Gastroesophageal sphincter (tissue), 4 donors: Measurements from ENCODE around the gene UBE2C. TPM values are rescaled to one million over a fixed set of nuclear protein-coding genes. Genes with fewer than 3 reads are reported as not detected.
A peak's percentile ranks its signal among the peaks of the same experiment; 100 is the strongest.

Source experiments
- ATAC-seq: fragments of 150-250 bp; one replicate; pipeline ENCODE4 v1.9.1; 2016; ENCODE audit warnings: mild to moderate bottlenecking, moderate library complexity
- H3K27ac ChIP-seq, 4 donors: fragments of 200-600 bp; sonication (generic) in 3 of 4; 1 replicate in 3 of 4; 2 replicates in 1 of 4; pipeline ENCODE4 v1.5.1; 2016 to 2019
- H3K27me3 ChIP-seq: fragments of 200-600 bp; sonication (generic); one replicate; pipeline ENCODE4 v1.5.1; 2019
- H3K36me3 ChIP-seq, 2 donors: fragments of 200-600 bp; sonication (generic); one replicate each; pipeline ENCODE4 v1.5.1; 2019; ENCODE audit warnings: control low read depth in 1 of 2
- H3K4me1 ChIP-seq, 3 donors: fragments of 200-600 bp; sonication (generic); 1 replicate in 2 of 3; 2 replicates in 1 of 3; pipeline ENCODE4 v1.5.1; 2016 to 2019; ENCODE audit warnings: control low read depth in 2 of 3
- H3K4me3 ChIP-seq, 2 donors: fragments of 200-600 bp; sonication (generic); one replicate each; pipeline ENCODE4 v1.5.1; 2019; ENCODE audit warnings: mild to moderate bottlenecking in 1 of 2, moderate library complexity in 1 of 2
- H3K9me3 ChIP-seq, 3 donors: fragments of 200-600 bp; sonication (generic); one replicate each; pipeline ENCODE4 v1.5.1; 2017 to 2019; ENCODE audit warnings: control low read depth in 2 of 3
- CTCF ChIP-seq, 4 experiments: fragments of 200-600 bp in 2 of 4; fragments of 450-650 bp in 2 of 4; sonication (generic) in 1 of 4; IDR thresholded peaks; one replicate each; pipeline ENCODE4 v1.5.1; 2017 to 2019; ENCODE audit warnings: antibody characterized with exemption in 4 of 4, mild to moderate bottlenecking in 2 of 4, moderate library complexity in 2 of 4
- EP300 ChIP-seq: sonication (generic); formaldehyde crosslinking; IDR thresholded peaks from one replicate; pipeline ENCODE4 v1.6.1; 2017; ENCODE audit warnings: antibody characterized with exemption, mild to moderate bottlenecking
- POLR2A ChIP-seq, 2 donors: fragments of 450-650 bp; IDR thresholded peaks; one replicate each; pipeline ENCODE4 v1.6.1; 2017; ENCODE audit warnings: antibody characterized with exemption in 2 of 2, mild to moderate bottlenecking in 2 of 2, moderate library complexity in 1 of 2
- POLR2AphosphoS5 ChIP-seq: sonication (generic); formaldehyde crosslinking; IDR thresholded peaks from one replicate; pipeline ENCODE4 v1.6.1; 2017; ENCODE audit warnings: antibody characterized with exemption
- WGBS, 2 donors: methylation state at CpG; one replicate each; pipeline ENCODE4 v1.1.5; 2018; ENCODE audit warnings: low coverage in 1 of 2; 5-methylcytosine and 5-hydroxymethylcytosine counted together
- total RNA-seq, 4 donors: library from RNA; depleted of rRNA; stranded (reverse); fragments of >200 nt; gene quantifications; one replicate each; pipeline ENCODE4 v1.1.0, GENCODE V29; 2016

UBE2C gene
- total RNA-seq, 4 donors from 2014 or later, result 0.72 TPM; not detected in 3

GRCh38 chr20:45819466-45819865, 7.0 kb downstream of the UBE2C start:
- TF ChIP-seq EP300 (no peak), CTCF (IDR thresholded peaks at IDR 0.05) (no peak), POLR2AphosphoS5 (no peak), POLR2A (IDR thresholded peaks at IDR 0.05) (no peak)
- 88 to 93% methylated on average over 3 to 4 of the region's 4 CpGs for WGBS, 2 donors
- Histone ChIP-seq H3K9me3 (no peaks in the 10 kb centered on the region), H3K27me3 (peaks cover 18% of the 10 kb centered on the region), H3K27ac (no peak overlapping the region), H3K4me1 (peaks cover 0 to 38% (median 8%) of the 10 kb centered on the region in 3 donors), H3K4me3 (no peak overlapping the region), H3K36me3 (no peaks in the 10 kb centered on the region)
- no peak for ATAC-seq

- TF ChIP-seq POLR2AphosphoS5, result no peak
- TF ChIP-seq POLR2A (IDR thresholded peaks at IDR 0.05), result no peak
- no peak for TF ChIP-seq EP300
- no peak for TF ChIP-seq CTCF (IDR thresholded peaks at IDR 0.05)
- Histone ChIP-seq H3K36me3 (no peaks in the 10 kb centered on the region), H3K27me3 (peaks cover 18% of the 10 kb centered on the region), H3K27ac (no peak overlapping the region), H3K4me3 (no peak overlapping the region), H3K9me3 (no peaks in the 10 kb centered on the region), H3K4me1 (peaks cover 0 to 63% (median 17%) of the 10 kb centered on the region in 3 donors)
- no peak for ATAC-seq
- WGBS, 2 donors, result 70 to 86% methylated on average over 2 of the region's 2 CpGs
Measured at GRCh38 chr20:45821947-45822346, 9.5 kb downstream of the UBE2C start.

- no peaks in the 10 kb centered on the region for H3K36me3 ChIP-seq
- ATAC-seq, result peak; percentile 36
- peaks cover 0 to 59% (median 14%) of the 10 kb centered on the region in 3 donors for H3K4me1 ChIP-seq
- H3K27ac ChIP-seq, result no peak overlapping the region
- no peaks in the 10 kb centered on the region for H3K9me3 ChIP-seq
- TF ChIP-seq EP300, result no peak
- TF ChIP-seq POLR2A (IDR thresholded peaks at IDR 0.05), result no peak
- TF ChIP-seq CTCF (IDR thresholded peaks at IDR 0.05), result no peak
- no peak for TF ChIP-seq POLR2AphosphoS5
- 0 to 12% methylated on average over 2 to 5 of the region's 24 CpGs for WGBS, 2 donors
- H3K4me3 ChIP-seq, result peak overlapping the region in 1 of 2 donors; percentile 18
- peaks cover 18% of the 10 kb centered on the region for H3K27me3 ChIP-seq
Measured at GRCh38 chr20:45822857-45823256, 10.4 kb downstream of the UBE2C start.

- Histone ChIP-seq H3K27ac (peak overlapping the region in 1 of 4 donors; percentile 3), H3K9me3 (no peaks in the 10 kb centered on the region), H3K4me1 (peaks cover 0 to 63% (median 14%) of the 10 kb centered on the region in 3 donors), H3K27me3 (peaks cover 18% of the 10 kb centered on the region), H3K36me3 (no peaks in the 10 kb centered on the region), H3K4me3 (peak overlapping the region in 1 of 2 donors; percentile 31)
- ATAC-seq, result peak; percentile 45
- 70% methylated on average over 6 of the region's 57 CpGs; no CpG with 5 or more reads in 1 of the 2 donors for WGBS, 2 donors
- TF ChIP-seq CTCF (IDR thresholded peaks at IDR 0.05) (peak in 3 of 4 experiments; percentile 45 to 60 (median 53)), POLR2AphosphoS5 (no peak)
Measured at GRCh38 chr20:45823949-45824835, 11.7 kb downstream of the UBE2C start.
